ENCODE results near the gene PEAR1.

PEAR1 gene

DNA sequence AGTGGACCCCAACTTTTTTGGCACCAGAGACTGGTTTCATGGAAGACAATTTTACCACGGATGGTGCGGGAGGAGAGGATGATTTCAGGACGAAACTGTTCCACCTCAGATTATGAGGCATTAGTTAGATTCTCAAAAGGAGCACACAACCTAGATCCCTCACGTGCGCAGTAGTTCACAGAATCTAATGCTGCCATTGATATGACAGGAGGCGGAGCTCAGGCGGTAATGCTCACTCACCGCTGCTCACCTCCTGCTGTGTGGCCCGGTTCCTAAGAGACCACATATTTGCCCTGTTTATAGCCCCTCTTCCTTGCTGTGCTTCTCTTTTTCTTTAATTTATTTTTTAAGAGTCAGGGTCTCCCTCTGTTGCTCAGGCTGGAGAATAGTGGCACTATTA, 28.3 kb upstream of the PEAR1 start:
- in situ Hi-C loops (cut with HindIII; ENCODE audit: low sequenced_read_pairs) = no loop called here
- DNase-seq (ENCODE audit: low read depth, low spot score) = no peak
- H3K4me3 ChIP-seq (ENCODE audit: low read depth, low read length) = no peak overlapping the region
- TF ChIP-seq, protein P1, sequence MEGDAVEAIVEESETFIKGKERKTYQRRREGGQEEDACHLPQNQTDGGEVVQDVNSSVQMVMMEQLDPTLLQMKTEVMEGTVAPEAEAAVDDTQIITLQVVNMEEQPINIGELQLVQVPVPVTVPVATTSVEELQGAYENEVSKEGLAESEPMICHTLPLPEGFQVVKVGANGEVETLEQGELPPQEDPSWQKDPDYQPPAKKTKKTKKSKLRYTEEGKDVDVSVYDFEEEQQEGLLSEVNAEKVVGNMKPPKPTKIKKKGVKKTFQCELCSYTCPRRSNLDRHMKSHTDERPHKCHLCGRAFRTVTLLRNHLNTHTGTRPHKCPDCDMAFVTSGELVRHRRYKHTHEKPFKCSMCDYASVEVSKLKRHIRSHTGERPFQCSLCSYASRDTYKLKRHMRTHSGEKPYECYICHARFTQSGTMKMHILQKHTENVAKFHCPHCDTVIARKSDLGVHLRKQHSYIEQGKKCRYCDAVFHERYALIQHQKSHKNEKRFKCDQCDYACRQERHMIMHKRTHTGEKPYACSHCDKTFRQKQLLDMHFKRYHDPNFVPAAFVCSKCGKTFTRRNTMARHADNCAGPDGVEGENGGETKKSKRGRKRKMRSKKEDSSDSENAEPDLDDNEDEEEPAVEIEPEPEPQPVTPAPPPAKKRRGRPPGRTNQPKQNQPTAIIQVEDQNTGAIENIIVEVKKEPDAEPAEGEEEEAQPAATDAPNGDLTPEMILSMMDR (IDR thresholded peaks at IDR 0.05; ENCODE audit: low read depth, low read length) = no peak

DNA sequence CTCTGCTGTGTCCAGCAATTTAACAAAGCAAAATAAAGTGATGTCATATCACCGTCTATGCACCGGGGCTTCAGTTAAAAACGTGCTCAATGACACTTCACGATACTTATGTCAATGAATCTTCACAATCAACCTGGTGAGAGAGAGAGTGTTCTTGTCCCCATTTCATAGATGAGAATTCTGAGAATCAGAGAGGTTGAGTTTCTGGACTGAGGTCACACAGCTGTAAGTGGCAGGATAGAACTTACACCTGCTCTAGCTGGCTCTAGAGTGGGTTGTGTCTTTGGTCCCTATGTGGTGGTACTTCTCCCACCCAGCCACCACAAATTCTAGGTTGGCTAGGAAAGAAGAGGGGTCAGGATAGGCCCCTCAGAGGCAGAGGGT, 27.7 kb upstream of the PEAR1 start:
- TF ChIP-seq, protein P1 (IDR thresholded peaks at IDR 0.05; ENCODE audit: low read depth, low read length) = no peak
- H3K4me3 ChIP-seq (ENCODE audit: low read depth, low read length) = no peak overlapping the region
- no peak for DNase-seq (ENCODE audit: low read depth, low spot score)
- in situ Hi-C loops (cut with HindIII; ENCODE audit: low sequenced_read_pairs) = no loop called here

DNA sequence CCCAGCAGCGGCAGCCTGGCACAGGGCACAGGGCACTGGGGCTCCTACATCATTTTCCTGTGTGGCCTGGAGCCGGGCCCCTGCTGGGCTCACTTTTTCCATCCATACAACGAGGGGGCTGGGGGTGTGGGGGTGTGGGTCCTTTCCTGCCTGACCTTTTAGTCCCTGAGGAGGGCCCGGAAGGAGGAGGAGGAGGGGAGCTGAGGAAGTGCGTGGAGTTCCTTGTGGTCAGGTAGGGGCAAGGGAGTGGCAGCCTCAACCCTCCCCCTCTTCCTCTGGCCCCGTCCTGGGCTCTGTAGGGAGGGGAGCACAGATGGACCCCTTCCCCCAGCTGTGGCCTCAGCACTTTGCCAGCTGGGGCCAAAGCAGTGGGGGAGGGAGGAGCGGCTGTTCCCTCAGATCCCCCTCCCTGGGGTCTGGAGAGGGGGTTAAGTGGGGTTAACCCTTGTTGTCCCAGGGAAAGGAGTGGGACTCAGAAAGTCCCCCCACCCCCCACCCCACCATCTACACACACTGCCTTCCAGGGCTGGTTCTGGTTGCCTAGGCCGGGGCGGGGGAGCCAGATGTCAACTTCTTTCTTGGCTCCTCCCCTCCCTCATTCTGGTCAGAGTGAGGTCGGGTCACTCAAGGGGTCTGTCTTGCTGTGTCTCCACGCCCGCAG, 27.1 kb upstream of the PEAR1 start:
- TF ChIP-seq, protein P1 (IDR thresholded peaks at IDR 0.05; ENCODE audit: low read depth, low read length) = no peak
- in situ Hi-C loops (cut with HindIII; ENCODE audit: low sequenced_read_pairs) = no loop called here
- no peak overlapping the region for H3K4me3 ChIP-seq (ENCODE audit: low read depth, low read length)
- no peak for DNase-seq (ENCODE audit: low read depth, low spot score)

DNA sequence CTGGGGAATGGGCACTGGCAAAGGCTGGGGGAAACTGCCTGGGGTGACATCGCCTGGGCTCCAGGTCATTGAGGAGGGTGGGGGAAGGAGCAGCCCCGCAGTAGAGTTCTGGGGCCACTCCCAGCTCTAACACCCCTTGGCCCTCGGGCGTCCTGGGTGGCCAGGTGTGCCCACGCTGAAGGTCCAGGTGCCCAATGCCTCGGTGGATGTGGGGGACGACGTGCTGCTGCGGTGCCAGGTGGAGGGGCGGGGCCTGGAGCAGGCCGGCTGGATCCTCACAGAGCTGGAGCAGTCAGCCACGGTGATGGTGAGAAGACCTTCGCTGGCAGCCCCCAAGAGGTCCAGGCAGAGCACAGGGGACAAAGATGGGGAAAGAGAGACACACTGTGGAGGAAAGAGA, 25.2 kb upstream of the PEAR1 start:
- in situ Hi-C loops (cut with HindIII; ENCODE audit: low sequenced_read_pairs) = no loop called here
- no peak for DNase-seq (ENCODE audit: low read depth, low spot score)
- H3K4me3 ChIP-seq (ENCODE audit: low read depth, low read length) = no peak overlapping the region
- TF ChIP-seq, protein P1 (IDR thresholded peaks at IDR 0.05; ENCODE audit: low read depth, low read length) = no peak

DNA sequence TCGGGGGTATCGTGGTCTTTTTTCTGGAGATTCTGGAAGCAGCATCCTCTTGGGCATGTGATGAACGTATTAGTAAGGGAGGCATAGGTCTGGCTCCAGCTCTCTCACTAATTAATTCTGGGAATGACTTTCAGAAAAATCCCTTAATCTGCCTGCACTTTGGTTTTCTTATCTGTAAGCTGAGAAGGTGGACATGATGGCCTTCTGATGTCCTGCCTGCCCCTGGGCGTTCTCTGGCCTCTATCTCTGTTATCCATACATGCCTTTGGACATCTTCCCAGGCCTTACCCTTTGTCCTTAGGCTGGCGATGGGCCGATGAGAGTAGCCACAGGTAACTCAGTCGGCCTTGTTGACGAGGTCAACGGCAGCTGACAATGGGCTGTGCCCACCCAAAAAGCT, 24.1 kb upstream of the PEAR1 start:
- H3K4me3 ChIP-seq (ENCODE audit: low read depth, low read length) = no peak overlapping the region
- TF ChIP-seq, protein P1 (IDR thresholded peaks at IDR 0.05; ENCODE audit: low read depth, low read length) = no peak
- DNase-seq (ENCODE audit: low read depth, low spot score) = no peak
- in situ Hi-C loops (cut with HindIII; ENCODE audit: low sequenced_read_pairs) = no loop called here

DNA sequence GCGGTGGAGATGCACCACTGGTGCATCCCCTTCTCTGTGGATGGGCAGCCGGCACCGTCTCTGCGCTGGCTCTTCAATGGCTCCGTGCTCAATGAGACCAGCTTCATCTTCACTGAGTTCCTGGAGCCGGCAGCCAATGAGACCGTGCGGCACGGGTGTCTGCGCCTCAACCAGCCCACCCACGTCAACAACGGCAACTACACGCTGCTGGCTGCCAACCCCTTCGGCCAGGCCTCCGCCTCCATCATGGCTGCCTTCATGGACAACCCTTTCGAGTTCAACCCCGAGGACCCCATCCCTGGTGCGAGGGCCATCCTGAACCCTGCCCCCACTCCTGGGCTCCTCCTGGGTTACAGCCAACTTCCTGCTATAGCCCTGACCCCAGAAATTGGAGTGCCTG, 19.9 kb upstream of the PEAR1 start:
- TF ChIP-seq, protein P1 (IDR thresholded peaks at IDR 0.05; ENCODE audit: low read depth, low read length) = no peak
- in situ Hi-C loops (cut with HindIII; ENCODE audit: low sequenced_read_pairs) = no loop called here
- DNase-seq (ENCODE audit: low read depth, low spot score) = no peak
- no peak overlapping the region for H3K4me3 ChIP-seq (ENCODE audit: low read depth, low read length)
